WERI-Rb-1 (cell line): ENCODE data around the gene RIMS1.
A peak's percentile ranks its signal among the peaks of the same experiment; 100 is the strongest.

Experiments
- DNase-seq: peaks from one replicate; pipeline ENCODE4 v3.0.0-alpha.2; 2020
- H3K27ac ChIP-seq: fragments of 250-450 bp; sonication (Bioruptor Pico); 2 replicates; pipeline ENCODE4 v1.5.1; 2020; ENCODE audit warnings: mild to moderate bottlenecking, moderate library complexity
- H3K27me3 ChIP-seq: fragments of 250-450 bp; sonication (Bioruptor Pico); 2 replicates; pipeline ENCODE4 v1.5.1; 2021; ENCODE audit warnings: mild to moderate bottlenecking, low read depth, moderate library complexity; ENCODE audit not compliant: insufficient read depth, severe bottlenecking
- H3K36me3 ChIP-seq: fragments of 250-450 bp; sonication (Bioruptor Pico); 2 replicates; pipeline ENCODE4 v1.5.1; 2020; ENCODE audit warnings: mild to moderate bottlenecking, moderate library complexity
- H3K4me3 ChIP-seq: 2 replicates; pipeline ENCODE4 v1.5.1; 2011; ENCODE audit warnings: low read depth, mild to moderate bottlenecking, control low read depth, low read length
- H3K9me3 ChIP-seq: fragments of 250-450 bp; sonication (Bioruptor Pico); 2 replicates; pipeline ENCODE4 v1.5.1; 2021; ENCODE audit warnings: mild to moderate bottlenecking, moderate library complexity; ENCODE audit not compliant: severe bottlenecking
- TF ChIP-seq, protein P1 (sequence below): IDR thresholded peaks from 2 replicates; pipeline ENCODE4 v1.5.1; 2011; ENCODE audit warnings: low read depth, mild to moderate bottlenecking, control low read depth, inconsistent platforms, low read length

RIMS1 gene

DNA sequence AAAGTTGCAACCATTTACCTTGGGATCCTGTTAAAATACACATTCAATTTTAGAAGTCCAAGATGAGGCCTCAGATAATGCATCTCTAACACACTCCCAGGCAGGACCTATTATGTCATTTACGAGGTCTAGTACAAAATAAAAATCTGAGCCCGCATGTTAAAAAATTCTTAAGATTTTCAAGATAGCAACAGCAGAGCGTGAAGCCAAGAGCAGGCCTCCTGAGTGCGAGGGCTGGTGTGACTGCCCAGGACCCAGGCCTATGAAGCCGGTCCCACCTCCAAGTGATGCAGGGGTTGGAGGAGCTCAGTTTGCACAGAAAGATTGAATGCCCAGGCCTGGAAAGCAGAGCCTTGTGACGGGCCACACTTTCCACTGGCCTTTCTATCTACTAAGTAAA, 524.4 kb downstream of the RIMS1 start:
- DNase-seq, result no peak
- H3K9me3 ChIP-seq, result no peaks in the 10 kb centered on the region

DNA sequence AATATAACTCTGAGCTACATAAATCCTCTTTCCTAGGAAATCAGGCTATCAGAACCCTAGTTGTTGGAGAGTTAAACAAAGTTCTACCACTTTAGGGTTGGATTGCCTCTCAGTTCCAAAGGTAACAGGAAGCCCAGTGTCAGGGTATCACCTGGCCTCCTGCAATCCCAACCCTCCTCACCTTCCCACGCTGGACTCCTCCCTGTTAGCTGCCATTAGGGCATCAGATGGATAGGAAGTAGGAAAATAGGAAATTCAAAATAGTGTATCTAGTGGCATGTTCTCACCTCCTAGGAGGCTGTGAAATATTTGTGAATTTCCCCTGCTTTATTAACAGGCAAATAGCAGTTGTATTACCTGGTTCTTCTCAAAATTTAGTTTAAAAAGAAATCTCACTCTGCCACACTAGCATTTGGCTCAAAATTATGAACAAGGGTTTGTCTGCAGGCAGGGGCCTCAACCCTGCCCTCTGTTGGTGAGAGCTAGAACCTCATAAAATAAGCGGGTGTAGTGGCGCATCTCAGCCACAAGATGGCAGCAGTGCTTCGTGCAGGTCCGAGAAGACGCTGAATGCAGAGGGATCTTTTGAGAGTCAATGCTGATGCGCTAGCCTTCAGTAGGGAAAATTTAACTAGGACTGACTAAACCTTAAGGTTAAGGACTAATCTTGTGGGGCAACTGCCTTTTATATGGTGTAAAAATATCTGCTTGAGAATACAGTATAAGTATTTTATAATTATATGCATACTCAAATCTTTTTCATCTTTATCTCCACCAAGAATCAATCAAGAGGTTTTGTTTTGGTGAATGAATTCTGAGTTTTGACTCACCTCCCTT, 525.7 kb downstream of the RIMS1 start:
- Histone ChIP-seq H3K4me3 (no peak overlapping the region), H3K36me3 (no peaks in the 10 kb centered on the region)

More for the DNA sequence above, 524.4 kb downstream of the RIMS1 start:
- TF ChIP-seq, protein P1, sequence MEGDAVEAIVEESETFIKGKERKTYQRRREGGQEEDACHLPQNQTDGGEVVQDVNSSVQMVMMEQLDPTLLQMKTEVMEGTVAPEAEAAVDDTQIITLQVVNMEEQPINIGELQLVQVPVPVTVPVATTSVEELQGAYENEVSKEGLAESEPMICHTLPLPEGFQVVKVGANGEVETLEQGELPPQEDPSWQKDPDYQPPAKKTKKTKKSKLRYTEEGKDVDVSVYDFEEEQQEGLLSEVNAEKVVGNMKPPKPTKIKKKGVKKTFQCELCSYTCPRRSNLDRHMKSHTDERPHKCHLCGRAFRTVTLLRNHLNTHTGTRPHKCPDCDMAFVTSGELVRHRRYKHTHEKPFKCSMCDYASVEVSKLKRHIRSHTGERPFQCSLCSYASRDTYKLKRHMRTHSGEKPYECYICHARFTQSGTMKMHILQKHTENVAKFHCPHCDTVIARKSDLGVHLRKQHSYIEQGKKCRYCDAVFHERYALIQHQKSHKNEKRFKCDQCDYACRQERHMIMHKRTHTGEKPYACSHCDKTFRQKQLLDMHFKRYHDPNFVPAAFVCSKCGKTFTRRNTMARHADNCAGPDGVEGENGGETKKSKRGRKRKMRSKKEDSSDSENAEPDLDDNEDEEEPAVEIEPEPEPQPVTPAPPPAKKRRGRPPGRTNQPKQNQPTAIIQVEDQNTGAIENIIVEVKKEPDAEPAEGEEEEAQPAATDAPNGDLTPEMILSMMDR, result no peak
- Histone ChIP-seq H3K36me3 (no peaks in the 10 kb centered on the region), H3K27ac (no peak overlapping the region), H3K27me3 (no peaks in the 10 kb centered on the region), H3K4me3 (no peak overlapping the region)

DNA sequence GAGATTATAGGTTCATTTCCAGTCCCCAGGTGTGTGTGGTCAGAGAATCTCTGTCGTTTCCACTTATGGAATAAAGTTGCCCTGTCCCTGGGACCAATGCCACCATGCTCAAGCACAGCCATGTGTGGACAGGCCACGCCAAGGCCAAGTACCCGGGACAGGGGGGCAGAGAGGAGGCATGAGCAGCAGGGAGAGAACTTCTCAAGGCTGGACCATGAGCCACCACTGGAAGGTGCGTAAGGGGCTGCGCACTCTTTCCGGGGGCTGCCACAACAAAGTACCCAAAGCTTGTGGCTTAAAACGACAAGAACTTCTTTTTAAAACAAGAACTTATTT, 526.3 kb downstream of the RIMS1 start:
- H3K9me3 ChIP-seq, result no peaks in the 10 kb centered on the region
- no peak overlapping the region for H3K4me3 ChIP-seq
- no peaks in the 10 kb centered on the region for H3K27me3 ChIP-seq
- TF ChIP-seq, protein P1, result no peak
- peak overlapping the region; percentile 47 for H3K27ac ChIP-seq
- H3K36me3 ChIP-seq, result no peaks in the 10 kb centered on the region
- DNase-seq, result no peak

More for the DNA sequence above, 525.7 kb downstream of the RIMS1 start:
- TF ChIP-seq, protein P1, result peak; percentile 97
- Histone ChIP-seq H3K27me3 (no peaks in the 10 kb centered on the region), H3K27ac (peak overlapping the region; percentile 47), H3K9me3 (no peaks in the 10 kb centered on the region)
- peak; percentile 64 for DNase-seq

DNA sequence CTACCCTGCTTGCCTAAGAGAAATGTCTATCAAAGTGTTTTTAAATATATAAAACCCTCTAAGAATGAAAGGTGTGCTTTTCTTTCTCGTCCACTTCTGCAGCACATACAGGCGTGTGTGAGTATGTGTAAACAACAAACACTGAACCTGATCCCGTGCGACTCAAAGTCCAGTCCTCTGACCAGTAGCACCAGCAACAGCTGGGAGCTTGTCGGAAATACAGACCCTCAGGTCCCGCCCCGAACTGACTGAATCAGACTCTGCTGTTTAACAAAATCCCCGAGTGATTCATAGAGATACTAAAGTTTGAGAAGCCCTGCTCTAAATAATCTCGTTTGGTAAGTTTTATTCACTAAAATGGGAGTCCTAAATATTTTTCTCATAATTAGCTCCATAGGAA, 527.5 kb downstream of the RIMS1 start:
- TF ChIP-seq, protein P1, result no peak
- no peaks in the 10 kb centered on the region for H3K9me3 ChIP-seq
- no peaks in the 10 kb centered on the region for H3K27me3 ChIP-seq
- H3K36me3 ChIP-seq, result no peaks in the 10 kb centered on the region
- no peak overlapping the region for H3K4me3 ChIP-seq
- DNase-seq, result no peak
- no peak overlapping the region for H3K27ac ChIP-seq

DNA sequence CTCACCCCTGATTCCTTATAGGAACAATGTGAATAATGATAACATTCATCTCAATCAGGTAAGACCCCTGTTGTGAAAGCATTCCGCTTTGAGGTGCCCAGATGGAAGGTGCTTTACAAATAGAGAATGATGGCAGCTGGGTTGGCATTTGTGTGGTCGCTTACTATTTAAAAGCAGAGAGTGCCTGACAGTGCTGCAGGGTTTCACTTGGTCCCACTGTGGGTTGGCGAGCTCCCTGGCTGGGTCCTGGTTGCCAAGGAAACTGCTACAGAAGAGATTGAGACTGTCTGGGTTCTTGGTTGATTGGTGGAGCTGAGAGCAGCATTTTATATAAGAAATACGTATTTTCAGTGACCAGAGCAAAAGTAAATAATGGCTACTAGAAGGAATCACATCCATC, 528.3 kb downstream of the RIMS1 start:
- Histone ChIP-seq H3K9me3 (no peaks in the 10 kb centered on the region), H3K27ac (no peak overlapping the region), H3K36me3 (no peaks in the 10 kb centered on the region), H3K4me3 (no peak overlapping the region), H3K27me3 (no peaks in the 10 kb centered on the region)
- no peak for DNase-seq
- TF ChIP-seq, protein P1, result no peak
